NT2/D1 (cell line): Measurements from ENCODE around the gene LDLRAD4.

Experiments used
- SUZ12 ChIP-seq: IDR thresholded peaks from 2 replicates; pipeline ENCODE4 v1.6.1; 2011; ENCODE audit not compliant: insufficient read length, insufficient read depth; ENCODE audit errors: extremely low read depth
- YY1 ChIP-seq: IDR thresholded peaks from 2 replicates; pipeline ENCODE4 v1.6.1; 2011; ENCODE audit not compliant: insufficient read length, insufficient read depth
- ZNF274 ChIP-seq: IDR thresholded peaks from 2 replicates; pipeline ENCODE4 v1.6.1; 2011; ENCODE audit warnings: mild to moderate bottlenecking, low read depth, low read length

- no peak for TF ChIP-seq YY1
- TF ChIP-seq ZNF274, result no peak
- no peak for TF ChIP-seq SUZ12
Observed at GRCh38 chr18:13295894-13296293, 77.3 kb downstream of the LDLRAD4 start.
